ENCODE measurements around the gene SAMD1. TPM values are rescaled to one million over a fixed set of nuclear protein-coding genes. Genes with fewer than 3 reads are reported as not detected.

The SAMD1 gene
- total and polyA plus RNA-seq, 2 of the 8 experiments (the other 6 are each of a cell fraction or from before 2014, with no cell fraction given) = 40.0 to 100 TPM

GRCh38 chr19:14080887-14081796 is 9.4 kb downstream of the SAMD1 start (continued):
- no peak for TF ChIP-seq RFX5 (IDR thresholded peaks at IDR 0.05; ENCODE audit: borderline replicate concordance, low read depth, low read length)
- TF ChIP-seq SIN3A (conservative IDR thresholded peaks at IDR 0.05 in 1 of 2, IDR thresholded peaks at IDR 0.05 in 1 of 2; ENCODE audit: low read depth in 1 of 2, low read length in 2 of 2) = peak in 1 of 2 experiments; percentile 90; a peak in 2 of 4 replicates
- TF ChIP-seq MAX (IDR thresholded peaks at IDR 0.05) = no peak
- peak; percentile 47 for TF ChIP-seq CHD2 (IDR thresholded peaks at IDR 0.05; ENCODE audit: low read length)
- TF ChIP-seq KDM4A (IDR thresholded peaks at IDR 0.05; ENCODE audit: low read depth, low read length, severe bottlenecking) = peak; percentile 55
- no peak for TF ChIP-seq CHD7 (IDR thresholded peaks at IDR 0.05; ENCODE audit: insufficient replicate concordance, low read length)
- TF ChIP-seq SRF (IDR thresholded peaks at IDR 0.05; ENCODE audit: low read depth, low read length) = no peak
- peak; percentile 39; the same call in 1 of the 2 replicates for TF ChIP-seq TAF1 (IDR thresholded peaks at IDR 0.05; ENCODE audit: low read depth, low read length)
- no peak for TF ChIP-seq BACH1 (IDR thresholded peaks at IDR 0.05; ENCODE audit: low read length)
